ENCODE data around the gene UVSSA.

GRCh38 chr4:1353186-1354055, 6.4 kb downstream of the UVSSA start:
- TF ChIP-seq POLR2A (IDR thresholded peaks at IDR 0.05) (no peak), CTCF (IDR thresholded peaks at IDR 0.05) (no peak)

All from body of pancreas (tissue), 4 donors.